Measurements from ENCODE around the gene SCARB1.

SCARB1 gene

DNA sequence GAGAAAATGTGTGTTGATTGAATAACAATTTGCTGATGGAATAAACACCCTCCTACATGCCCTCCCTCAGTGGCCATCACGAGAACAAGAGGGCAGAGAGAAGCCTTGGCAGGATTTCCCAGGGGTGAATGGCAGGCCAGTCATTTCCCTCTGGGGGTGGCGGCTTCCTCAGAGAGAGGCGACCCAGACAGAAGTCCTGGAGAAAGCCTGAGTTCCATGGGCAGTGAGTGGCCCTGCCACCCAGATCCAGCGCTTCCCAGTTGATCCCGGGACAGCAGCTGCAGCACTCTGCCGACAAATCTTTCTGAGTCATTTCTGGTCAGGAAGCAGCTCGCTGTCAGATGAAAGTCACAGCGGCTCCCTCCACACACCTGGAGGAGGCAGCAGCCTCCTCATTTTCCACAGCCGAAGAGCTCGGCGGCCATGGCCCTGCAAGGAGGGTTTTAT, 123.0 kb downstream of the SCARB1 start:
- DNase-seq = no peak

DNA sequence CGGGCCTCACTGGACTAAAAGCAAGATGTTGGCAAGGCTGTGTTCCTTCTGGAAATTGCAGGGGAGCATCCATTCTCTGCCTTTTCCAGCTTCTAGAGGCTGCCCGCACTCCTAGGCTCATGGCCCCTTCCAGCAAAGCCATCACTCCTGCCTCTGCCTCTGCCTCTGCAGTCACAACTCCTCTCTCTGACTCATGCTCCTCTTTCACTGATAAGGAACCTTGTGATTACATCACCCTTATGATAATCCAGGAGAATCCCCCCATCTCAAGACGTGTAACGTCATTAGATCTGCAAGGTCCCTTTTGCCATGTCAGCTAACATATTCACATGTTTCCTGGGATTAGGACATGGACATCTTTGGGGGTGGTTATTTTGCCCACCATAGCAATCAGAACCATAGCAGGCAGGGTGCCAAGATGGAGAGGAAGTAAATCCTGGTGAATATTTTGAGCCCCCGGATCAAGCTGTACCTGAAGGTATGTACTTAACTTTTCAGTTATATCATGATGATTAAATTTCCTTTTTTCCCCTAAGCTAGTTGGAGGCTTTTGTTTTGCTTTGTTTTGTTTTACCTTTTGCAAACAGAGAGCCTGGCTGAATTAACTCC, 123.6 kb downstream of the SCARB1 start:
- no peak for DNase-seq

DNA sequence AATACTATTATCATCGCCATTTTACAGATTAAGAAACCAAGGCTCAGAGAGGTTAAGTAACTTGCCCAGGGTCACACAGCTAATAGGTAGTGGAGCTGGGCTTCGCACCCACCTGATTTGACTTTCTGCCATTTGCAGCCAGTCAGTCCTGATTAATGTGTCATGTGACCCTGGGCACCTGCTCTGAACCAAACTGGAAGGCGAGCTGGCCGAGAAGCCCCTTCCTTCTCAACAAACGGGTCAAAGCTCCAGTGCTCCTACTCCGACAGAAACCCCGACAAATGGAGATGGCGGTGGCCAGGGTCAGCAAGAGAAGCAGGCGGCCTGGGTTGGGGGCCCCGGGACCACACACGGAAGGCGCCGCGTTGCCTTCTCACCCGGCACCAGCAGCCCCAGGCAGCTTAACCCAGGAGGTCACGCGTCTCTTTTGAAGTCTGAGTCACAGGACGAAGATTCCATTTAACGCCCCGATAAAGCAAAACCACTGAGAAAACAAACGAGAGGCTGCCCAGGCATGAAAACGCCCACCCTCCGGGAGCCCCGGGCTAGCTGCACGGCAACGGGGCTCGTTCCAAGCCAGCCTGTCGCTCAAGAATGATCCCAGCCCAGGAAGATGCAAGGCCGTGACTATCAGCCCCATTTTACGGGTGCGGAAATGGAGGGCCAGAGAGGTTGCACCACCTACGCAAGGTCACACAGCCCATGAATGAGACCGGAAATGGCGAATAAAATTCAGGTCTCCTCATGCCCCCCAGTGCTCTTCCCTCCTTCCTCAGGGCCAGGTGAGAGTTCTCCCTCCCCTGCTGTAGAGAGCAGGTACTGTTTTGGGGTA, 124.8 kb downstream of the SCARB1 start:
- DNase-seq = no peak

DNA sequence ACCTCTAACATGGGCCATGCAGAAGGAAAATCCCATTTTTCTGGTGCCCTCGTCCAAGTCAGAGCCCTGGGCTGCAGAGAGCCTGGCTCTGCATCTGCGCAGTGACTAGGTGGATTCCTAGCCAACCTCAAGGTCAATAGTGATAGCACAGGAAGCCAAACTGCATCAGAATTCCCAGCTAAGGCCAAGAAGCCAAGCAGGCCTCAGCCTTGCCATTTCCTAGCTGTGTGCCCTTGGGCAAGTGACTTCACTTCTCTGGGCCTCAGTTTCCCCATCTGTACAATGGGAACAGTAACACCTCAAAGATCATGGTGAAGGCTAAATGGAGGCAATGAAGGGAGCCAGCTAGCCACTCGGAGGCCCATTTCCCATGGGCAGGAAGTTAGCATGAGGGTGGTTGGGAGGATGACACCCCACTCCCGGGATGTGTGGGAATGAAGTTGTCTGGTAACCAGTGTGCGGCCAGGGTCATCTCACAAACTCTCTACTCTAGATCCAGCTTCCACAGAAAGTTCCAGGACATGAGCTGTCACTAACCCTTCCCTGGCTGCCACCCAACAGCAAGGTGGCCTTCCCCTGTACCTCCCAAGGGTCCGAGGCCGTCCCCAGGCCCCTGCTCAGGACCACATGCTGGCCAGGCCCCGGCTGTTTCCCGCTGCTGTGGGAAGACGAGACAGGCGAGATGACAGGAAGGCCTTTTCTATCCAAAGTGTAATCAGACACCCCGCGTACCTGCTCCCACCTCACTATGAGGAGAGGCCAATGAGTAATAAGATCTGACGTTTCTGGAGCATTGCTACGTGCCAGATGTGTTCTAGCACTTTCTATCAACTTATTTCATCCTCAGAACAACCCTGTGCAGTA, 125.7 kb downstream of the SCARB1 start:
- DNase-seq = no peak

DNA sequence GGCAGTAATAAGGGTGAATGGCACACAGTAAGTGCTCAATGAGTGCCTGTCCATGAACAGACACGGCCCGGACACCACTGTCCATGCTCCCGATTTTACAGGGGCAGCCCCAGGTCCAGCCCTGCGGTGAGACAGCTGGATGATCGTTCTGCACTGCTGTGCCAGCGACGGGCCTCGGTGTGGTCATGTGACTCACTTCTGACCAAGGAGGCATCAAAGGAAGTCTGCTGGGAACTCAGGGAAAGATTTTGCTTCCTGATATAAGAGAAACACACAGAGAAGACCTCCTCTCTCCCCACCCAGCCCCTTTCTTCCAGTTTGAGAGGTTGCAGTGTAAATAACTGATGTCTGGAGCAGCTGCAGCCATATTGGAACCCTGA, 126.6 kb downstream of the SCARB1 start:
- no peak for DNase-seq

DNA sequence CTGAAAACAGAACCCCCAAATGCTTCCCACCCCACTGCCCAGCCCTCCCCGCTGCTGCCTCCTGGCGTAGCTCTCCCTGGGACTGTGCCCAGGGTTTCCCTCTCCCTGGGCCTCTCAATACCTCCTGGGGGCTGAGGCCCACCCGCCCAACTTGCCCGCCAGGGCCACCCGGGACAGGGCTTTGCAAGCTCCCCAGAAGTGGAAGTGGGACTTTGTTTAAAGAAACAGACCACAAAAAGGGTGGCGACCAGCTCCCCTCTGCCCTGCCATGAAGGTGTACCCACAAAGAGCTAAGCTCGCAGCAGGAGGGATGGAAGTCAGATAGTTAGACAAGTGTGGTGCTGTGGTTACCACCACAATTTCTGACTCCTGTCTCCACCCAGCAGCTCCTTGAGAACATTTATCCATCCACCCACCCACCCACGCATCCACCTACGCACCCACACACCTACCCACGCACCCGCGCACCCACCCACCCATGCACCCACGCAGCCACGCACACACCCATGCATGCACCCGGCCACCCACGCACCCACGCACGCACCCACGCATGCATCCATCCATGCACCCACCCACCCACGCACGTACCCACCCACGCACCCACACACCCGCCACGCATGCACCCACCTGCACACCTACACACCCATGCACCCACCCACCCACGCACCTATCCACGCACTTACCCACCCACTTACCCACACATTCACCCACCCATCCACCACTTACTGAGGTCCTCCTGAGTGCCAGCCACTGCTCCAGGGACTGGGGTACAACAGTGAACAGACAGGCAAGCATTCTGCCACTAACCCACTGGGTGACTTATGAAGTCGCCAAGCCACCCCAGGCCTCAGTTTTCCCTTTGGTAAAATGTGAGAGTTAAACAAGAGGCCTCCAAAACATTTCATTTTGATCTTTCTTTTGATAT, 127.3 kb downstream of the SCARB1 start:
- DNase-seq = no peak

DNA sequence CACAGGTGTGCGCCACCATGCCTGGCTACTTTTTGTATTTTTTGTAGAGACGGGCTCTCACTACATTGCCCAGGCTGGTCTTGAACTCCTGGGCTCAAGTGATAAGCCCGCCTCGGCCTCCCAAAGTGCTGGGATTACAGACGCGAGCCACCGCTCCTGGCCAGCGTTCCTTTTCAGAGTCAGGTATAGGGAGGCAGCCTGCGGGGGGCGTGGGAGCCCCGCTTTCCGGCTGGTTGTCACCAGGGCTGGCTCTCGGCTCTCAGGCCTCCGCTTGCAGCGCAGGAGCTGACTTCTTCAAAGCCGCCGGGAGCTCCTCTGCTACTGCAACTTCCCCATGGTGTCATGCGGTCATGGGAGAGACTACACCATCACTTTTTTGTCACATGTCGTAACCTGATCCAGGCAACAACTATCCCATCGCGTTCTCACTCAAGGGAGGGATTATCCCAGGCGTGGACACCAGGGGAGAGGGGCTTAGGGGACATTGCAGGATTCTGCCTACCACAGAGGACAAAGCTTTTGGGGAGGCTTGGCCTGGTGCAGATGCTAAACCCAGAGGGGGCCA, 129.4 kb downstream of the SCARB1 start:
- no peak for DNase-seq

DNA sequence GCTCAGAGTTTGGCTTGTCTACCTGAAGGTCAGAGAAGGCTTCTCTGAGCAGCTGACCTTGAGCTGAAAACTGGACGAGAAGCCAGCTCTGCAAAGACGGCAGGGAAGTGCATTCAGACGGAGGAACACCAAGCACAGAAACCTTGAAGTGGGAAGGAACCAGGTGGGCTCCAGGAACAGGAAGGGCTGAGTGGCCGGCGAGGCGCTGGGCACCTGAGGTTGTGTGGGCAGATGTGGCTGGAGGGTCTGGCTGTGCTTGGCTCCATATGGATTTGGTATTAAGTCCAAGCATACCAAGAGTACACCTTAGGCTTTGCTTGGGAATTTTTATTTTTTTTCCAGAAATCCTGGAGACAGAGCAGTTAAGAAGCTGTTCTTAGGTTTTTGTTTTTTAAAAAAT, 130.6 kb downstream of the SCARB1 start:
- no peak for DNase-seq

DNA sequence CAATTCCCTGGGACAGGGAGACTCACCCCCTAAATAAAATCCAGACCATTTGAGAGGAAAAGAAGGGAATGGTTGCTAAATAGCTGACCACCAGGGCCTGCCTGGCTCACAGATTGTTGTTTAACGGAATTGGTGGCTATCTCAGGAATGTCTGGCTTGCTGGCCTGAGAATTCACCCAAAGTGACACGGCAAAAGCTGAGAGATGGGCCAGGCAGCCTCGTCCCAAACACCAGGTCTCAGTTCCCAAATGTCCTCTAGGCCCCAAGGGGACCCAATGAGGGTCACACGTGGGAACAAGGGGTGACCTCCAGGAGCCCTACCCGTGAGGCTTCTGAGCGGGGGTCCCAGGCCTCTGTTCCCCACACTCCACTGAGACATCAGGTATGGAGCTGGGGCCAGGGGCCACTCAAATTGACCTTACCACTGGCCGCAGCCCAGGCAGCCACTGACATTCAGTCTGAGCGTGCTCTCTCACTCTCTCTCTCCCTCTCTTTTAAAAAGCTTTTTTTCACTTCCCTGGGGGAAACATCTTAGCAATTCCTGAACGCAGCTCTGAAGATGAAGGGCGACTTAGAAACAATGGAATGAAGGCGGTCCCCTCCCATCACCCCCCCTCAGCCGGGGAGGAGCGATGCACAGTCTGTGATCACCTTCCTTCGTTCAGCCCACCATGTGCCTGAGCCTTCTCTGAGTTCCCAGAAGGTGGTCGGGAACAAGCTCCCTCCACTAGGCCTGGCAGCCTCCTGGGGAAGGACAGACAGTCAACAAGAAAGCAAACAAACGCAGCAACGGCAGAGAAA, 131.2 kb downstream of the SCARB1 start:
- DNase-seq = no peak

DNA sequence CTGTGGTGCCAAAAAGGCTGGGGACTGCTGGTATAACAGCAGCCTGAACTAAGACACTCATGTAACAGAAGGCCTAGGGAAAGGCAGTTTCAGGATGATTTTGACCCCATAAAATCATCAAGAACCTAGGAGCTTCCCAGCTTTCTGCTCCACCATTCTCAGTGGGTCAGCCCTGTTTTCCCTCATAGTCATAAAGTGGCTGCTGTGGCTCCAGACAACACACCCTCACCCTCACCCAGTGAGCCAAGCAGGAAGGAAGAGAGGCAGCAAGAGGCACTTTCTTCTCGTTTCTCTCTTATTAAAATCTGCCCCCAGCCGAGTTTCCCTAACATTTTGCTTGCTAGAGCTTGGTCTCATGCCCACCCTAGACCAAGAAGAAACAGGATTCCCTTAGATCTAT, 131.8 kb downstream of the SCARB1 start:
- no peak for DNase-seq

DNA sequence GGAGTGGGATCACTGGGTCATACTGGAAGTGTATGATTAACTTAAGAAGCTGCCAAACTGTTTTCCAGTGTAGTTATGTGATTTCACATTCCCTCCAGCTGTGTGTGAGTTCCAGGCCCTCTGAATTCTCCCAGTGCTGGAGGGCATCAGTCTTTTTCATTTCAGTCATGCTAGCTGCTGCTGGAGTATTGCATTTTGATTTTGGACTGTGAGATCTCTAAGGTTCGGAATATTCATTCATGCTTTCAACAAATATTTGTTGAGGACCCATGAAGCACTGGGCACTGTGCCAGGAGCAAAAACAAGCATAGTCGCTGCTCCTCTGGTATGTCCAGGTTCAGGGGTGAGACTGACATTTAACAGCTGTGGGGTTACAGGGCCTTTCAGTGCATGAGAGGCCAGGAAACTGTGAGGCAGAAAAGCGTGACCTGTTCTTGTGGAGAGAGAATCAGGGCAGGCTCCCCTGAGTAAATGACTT, 133.2 kb downstream of the SCARB1 start:
- peak; percentile 89 for DNase-seq

DNA sequence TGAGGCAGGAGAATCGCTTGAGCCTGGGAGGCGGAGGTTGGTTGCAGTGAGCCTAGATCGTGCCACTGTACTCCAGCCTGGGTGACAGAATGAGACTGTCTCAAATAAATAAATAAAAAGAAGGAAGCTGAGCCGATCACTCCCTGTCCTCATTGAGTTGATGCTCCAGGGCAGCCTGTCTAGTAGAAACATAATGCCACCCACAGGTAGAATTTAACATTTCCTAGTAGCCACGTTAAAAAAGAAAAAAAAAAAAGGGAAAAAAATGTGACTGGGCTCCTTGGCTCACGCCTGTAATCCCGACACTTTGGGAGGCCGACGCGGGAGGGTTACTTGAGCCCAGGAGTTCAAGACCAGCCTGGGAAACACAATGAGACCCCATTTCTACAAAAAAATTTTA, 135.7 kb downstream of the SCARB1 start:
- no peak for DNase-seq

DNA sequence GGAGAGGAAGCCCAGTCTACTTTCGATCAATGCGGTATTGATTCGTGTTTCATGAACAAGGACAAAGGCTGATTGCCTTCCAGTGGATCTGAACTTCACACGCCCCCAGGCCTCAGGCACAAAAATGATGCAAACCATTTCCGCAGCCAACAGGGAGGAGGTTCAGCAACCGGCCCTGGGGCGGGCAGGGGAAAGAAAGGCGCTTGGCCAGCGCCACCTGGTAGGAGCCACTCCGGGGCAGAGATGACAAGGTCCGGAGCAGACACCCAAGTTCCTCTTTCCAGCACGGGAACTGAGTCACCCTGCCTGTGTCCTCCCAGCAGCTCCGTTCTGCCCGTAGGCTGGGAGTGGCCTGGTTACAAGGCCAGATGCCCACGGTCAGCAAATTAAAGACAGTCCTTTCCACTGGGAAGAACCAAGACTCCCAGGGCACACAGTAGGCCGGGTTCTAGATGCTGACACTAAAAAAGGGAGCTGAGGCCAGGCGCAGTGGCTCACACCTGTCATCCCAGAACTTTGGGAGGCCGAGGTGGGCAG, 136.3 kb downstream of the SCARB1 start:
- no peak for DNase-seq

All from DMS79 (cell line).